ENCODE measurements around the gene ATRNL1. TPM values are rescaled to one million over a fixed set of nuclear protein-coding genes. Genes with fewer than 3 reads are reported as not detected.

Gene ATRNL1
- total and polyA plus RNA-seq, 2 of the 8 experiments (the other 6 are each of a cell fraction or from before 2014, with no cell fraction given), result 5.1 to 17.6 TPM

- no peak for TF ChIP-seq KDM4A (IDR thresholded peaks at IDR 0.05; ENCODE audit: low read depth, low read length, severe bottlenecking)
Observed at GRCh38 chr10:115909037-115909436, 815.9 kb downstream of the ATRNL1 start (continued).

Data from H1 (cell line).